A673 (cell line): ENCODE data around the gene ATP2A2. TPM values are rescaled to one million over a fixed set of nuclear protein-coding genes. Genes with fewer than 3 reads are reported as not detected.
A peak's percentile ranks its signal among the peaks of the same experiment; 100 is the strongest.

ENCODE experiments used
- BruUV-seq: library from RNA; stranded (reverse); fragments of 400-500 nt; replicated peaks from 2 replicates; lab custom pipeline; 2021; lab: Mats Ljungman, UMichigan
- CTCF ChIA-PET: fragments of 300-600 bp; sonication (Branson Sonifier 250); formaldehyde crosslinking; loops from one replicate; lab custom pipeline; 2022; ENCODE audit warnings: antibody characterized with exemption; lab: Charles Lee
- POLR2A ChIA-PET: fragments of 300-600 bp; sonication (Branson Sonifier 250); formaldehyde crosslinking; loops from one replicate; lab custom pipeline; 2022; ENCODE audit warnings: antibody characterized with exemption; ENCODE audit not compliant: low non-redundant PET; lab: Charles Lee
- DNase-seq: peaks from one replicate; pipeline ENCODE4 v3.0.0-alpha.2; 2015; ENCODE audit warnings: low spot score
- H3K27ac ChIP-seq: fragments of 200-600 bp; sonication (generic); 2 replicates; pipeline ENCODE4 v1.5.1; 2016; ENCODE audit warnings: mixed run types, low read depth, mild to moderate bottlenecking, mixed read lengths, antibody characterized with exemption, low read length; ENCODE audit not compliant: poor library complexity, severe bottlenecking
- H3K27me3 ChIP-seq: fragments of 200-600 bp; sonication (generic); replicated peaks from 2 replicates; pipeline ENCODE4 v1.6.1; 2017; ENCODE audit warnings: mixed run types, low read depth, mild to moderate bottlenecking, mixed read lengths, antibody characterized with exemption, low read length; ENCODE audit not compliant: insufficient read depth, poor library complexity
- H3K36me3 ChIP-seq: fragments of 200-600 bp; sonication (generic); 2 replicates; pipeline ENCODE4 v1.6.1; 2016; ENCODE audit warnings: mixed run types, mild to moderate bottlenecking, mixed read lengths, antibody characterized with exemption, low read length; ENCODE audit not compliant: insufficient read depth, poor library complexity, severe bottlenecking
- H3K4me1 ChIP-seq: fragments of 200-600 bp; sonication (generic); 2 replicates; pipeline ENCODE4 v1.6.1; 2017; ENCODE audit warnings: mixed run types, mild to moderate bottlenecking, mixed read lengths, antibody characterized with exemption, low read length; ENCODE audit not compliant: insufficient read depth, poor library complexity, severe bottlenecking
- H3K4me3 ChIP-seq: fragments of 200-600 bp; sonication (generic); 2 replicates; pipeline ENCODE4 v1.5.1; 2016; ENCODE audit warnings: low read depth, mixed run types, mild to moderate bottlenecking, mixed read lengths, low read length; ENCODE audit not compliant: poor library complexity, severe bottlenecking
- H3K9me3 ChIP-seq: fragments of 200-600 bp; sonication (generic); 2 replicates; pipeline ENCODE4 v1.6.1; 2016; ENCODE audit warnings: mixed run types, low read depth, mild to moderate bottlenecking, mixed read lengths, antibody characterized with exemption, low read length; ENCODE audit not compliant: poor library complexity, severe bottlenecking
- CTCF ChIP-seq: fragments of 300-800, 200-600 bp; sonication (generic); conservative IDR thresholded peaks from 2 replicates; pipeline ENCODE4 v1.5.1; 2017; ENCODE audit warnings: low read depth, mild to moderate bottlenecking, antibody characterized with exemption, low read length, moderate library complexity, mixed read lengths
- EZH2 ChIP-seq: fragments of 200-600 bp; sonication (generic); IDR thresholded peaks from 2 replicates; pipeline ENCODE4 v1.6.1; 2017; ENCODE audit warnings: borderline replicate concordance, low read depth, mild to moderate bottlenecking, mixed read lengths, antibody characterized with exemption, low read length; ENCODE audit not compliant: poor library complexity, severe bottlenecking
- intact Hi-C: fragments of 100-400 bp; cut with micrococcal nuclease; formaldehyde crosslinking; loops from one replicate; pipeline ENCODE4 v1.10.0; 2022; ENCODE audit not compliant: unreplicated experiment
- total RNA-seq: library from RNA; stranded (reverse); gene quantifications from 2 replicates; pipeline ENCODE4 v1.2.3, GENCODE V29; 2021

The ATP2A2 gene
- total RNA-seq, 1 experiment from 2014 or later, result 333 TPM

DNA sequence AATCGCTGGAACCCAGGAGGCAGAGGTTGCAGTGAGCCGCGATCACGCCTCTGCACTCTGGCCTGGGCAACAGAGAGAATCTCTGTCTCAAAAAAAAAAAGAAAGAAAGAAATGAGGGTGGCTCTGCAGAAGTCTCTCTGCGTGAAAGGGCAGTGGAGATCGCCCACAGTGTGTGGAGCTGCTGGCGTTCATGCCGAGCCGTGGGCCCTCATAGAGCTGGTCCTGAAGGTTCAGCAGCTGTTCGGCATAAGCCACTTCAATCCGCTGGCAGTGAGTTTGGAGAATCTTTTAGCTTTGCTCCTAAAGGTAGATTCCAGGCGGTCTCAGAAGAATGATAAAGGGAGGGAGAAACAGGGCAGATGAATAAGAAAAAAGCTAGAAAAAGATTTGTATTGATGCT, 36.7 kb upstream of the ATP2A2 start:
- H3K4me3 ChIP-seq, result no peak overlapping the region
- POLR2A ChIA-PET, result no interaction called here
- H3K27me3 ChIP-seq, result no peaks in the 10 kb centered on the region
- no peaks in the 10 kb centered on the region for H3K9me3 ChIP-seq
- intact Hi-C loops, result no loop called here
- no peaks in the 10 kb centered on the region for H3K4me1 ChIP-seq
- DNase-seq, result no peak
- H3K36me3 ChIP-seq, result no peaks in the 10 kb centered on the region
- TF ChIP-seq CTCF (no peak), EZH2 (no peak)
- BruUV-seq, result no TSS peak
- no peak overlapping the region for H3K27ac ChIP-seq
- CTCF ChIA-PET, result interaction anchor here (0.7 kb wide), 1 partner anchor 287 kb away, joined by 7 read pairs; no protein-coding TSS in a partner anchor

- no TSS peak for BruUV-seq
- DNase-seq, result no peak
- TF ChIP-seq CTCF, result no peak
- no peak for TF ChIP-seq EZH2
- intact Hi-C loops, result no loop called here
- Histone ChIP-seq H3K4me3 (no peak overlapping the region), H3K36me3 (no peaks in the 10 kb centered on the region), H3K9me3 (no peaks in the 10 kb centered on the region), H3K27me3 (no peaks in the 10 kb centered on the region), H3K27ac (no peak overlapping the region), H3K4me1 (no peaks in the 10 kb centered on the region)
- ChIA-PET CTCF (interaction anchor here (0.7 kb wide), 1 partner anchor 287 kb away, joined by 7 read pairs; no protein-coding TSS in a partner anchor), POLR2A (no interaction called here)
Observed at GRCh38 chr12:110244829-110245228, 36.2 kb upstream of the ATP2A2 start.

DNA sequence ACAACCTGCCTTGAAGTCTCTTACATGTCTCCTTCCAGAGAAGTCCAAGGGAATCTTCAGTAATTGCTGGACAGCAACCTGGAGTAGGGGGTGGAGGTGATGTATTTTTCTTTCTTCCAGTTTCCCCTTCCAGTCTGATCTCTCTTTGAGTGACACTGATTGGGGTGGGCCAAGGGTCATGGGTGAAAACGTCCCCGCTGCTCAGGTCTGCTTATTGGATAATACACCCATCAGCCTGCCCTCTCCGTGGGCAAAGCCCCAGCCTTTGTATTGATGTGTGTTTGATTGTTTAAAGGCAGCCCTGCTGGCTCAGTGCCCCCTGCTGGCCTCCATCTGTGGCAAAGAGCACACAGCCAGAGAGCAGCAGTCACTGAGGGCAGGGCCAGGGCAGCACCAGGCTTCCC, 35.7 kb upstream of the ATP2A2 start:
- Histone ChIP-seq H3K9me3 (no peaks in the 10 kb centered on the region), H3K36me3 (no peaks in the 10 kb centered on the region), H3K27me3 (no peaks in the 10 kb centered on the region), H3K4me3 (no peak overlapping the region), H3K27ac (no peak overlapping the region), H3K4me1 (no peaks in the 10 kb centered on the region)
- ChIA-PET POLR2A (no interaction called here), CTCF (interaction anchor here (0.7 kb wide), 1 partner anchor 286 kb away, joined by 7 read pairs; no protein-coding TSS in a partner anchor)
- intact Hi-C loops, result no loop called here
- TF ChIP-seq CTCF (peak; percentile 52), EZH2 (no peak)
- no TSS peak for BruUV-seq
- peak; percentile 44 for DNase-seq
